ENCODE results near the gene LGALS16.
"Not testable (repeated sequence)": the region's sequence is repeated elsewhere in the genome, so short reads cannot be mapped to it uniquely, and the experiment has no call there.

LGALS16 gene

DNA sequence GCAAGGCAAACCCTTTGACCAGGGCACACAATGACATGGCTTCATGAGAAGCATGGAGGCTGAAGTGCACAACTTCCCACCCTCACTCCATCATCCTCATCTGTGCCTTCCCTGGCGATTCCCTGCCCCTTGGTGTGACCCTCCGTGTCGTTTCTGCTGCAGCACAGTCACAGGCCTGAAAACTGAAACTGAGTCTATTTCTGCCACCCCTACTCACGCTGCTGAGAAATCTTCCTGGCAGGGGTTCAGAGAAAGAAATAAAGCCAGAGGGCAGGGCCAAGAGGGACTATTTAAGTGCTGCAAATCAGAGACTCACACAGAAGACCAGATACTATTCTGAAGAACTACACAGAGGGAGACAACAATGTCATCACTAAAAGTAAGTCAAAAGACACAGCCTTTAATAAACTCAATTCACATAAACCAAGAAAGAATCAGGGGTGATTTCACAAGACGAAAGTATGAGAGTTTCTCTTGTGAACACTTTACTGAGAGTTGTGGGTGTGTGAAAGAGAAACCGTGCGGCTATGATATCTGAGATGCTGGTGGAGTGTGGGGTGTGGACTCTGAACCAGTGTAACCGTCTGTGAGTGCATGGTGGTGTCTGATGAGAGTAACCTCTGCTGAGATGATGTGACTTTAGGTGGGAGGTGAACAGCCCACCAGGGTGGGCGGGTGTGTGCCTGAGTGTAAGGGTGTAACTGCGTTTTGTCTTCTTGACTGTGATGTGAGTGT, 23.5 kb downstream of the LGALS16 start:
- peak; percentile 28 for DNase-seq

DNA sequence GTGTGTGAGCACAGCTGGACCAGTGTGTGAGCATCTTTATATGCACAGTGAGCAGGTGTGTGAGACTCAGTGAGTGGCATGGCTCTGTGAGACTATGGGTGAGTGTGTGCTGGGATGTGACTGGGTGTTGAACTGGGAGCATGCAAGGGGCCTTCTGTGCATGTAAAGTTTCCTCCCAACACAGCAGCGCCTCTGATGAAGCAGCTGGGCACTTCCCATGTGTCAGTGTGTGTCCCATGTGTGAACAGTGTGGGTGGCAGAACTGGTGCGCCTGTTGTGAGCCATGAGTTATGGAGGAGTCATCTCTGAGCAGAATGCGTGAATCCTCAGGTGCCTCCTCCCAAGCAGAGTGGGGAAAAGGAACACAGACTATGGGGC, 24.1 kb downstream of the LGALS16 start:
- DNase-seq, result no peak

DNA sequence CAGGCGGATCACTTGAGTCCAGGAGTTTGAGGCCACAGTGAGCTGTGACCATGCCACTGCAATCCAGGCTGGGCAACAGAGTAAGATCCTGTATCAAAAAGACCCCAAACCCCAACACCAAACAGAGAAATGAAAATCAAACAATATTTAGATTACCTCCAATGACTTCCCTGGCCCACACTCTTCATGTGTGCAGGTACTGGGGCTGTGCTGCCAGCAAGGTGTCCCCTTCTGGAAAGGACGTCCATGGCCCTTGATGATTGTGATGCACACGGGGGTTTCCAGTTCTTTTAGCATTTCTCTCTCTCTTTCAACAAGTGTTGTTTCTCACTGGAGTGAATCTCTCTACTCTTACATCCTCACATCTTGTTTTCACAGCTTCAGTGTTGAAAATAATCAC, 24.9 kb downstream of the LGALS16 start:
- no peak for DNase-seq

DNA sequence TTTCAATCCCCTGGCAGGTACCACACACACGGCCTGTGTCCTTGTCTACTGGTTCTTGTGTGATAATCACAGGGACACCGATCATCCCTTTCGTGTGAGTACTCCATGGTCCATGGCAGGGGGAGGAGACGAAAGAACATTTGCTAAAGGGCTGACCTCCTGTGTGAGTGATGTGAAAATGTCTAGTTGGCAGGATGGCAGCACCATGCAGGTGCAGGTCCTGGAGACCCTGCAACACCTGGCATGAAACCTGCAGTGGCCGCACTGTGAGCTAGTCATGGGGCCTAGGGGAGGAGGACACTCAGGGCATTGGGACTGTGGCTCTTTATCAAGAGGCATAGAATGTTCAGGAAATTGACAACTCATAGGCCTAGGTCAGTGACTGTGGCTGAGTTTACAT, 25.7 kb downstream of the LGALS16 start:
- DNase-seq, result no peak

DNA sequence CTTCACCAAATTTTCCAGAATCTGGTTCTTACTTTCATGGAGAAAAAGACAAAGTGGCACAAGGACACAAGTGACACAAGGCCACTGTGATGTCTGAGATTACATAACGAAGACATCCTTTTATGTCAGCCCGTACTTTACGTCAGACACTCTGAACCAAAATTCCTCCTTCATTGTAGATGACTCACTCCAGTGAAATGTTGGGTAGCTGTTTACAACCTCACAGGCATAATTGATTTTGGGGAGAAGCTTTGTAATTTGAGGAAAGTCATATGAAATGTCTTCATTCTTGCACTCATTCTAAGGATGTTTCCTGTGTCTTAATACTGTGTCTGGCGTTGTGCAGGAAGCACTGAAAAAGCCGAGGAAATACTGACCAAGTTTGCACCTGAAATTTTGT, 28.6 kb downstream of the LGALS16 start:
- no peak for DNase-seq

DNA sequence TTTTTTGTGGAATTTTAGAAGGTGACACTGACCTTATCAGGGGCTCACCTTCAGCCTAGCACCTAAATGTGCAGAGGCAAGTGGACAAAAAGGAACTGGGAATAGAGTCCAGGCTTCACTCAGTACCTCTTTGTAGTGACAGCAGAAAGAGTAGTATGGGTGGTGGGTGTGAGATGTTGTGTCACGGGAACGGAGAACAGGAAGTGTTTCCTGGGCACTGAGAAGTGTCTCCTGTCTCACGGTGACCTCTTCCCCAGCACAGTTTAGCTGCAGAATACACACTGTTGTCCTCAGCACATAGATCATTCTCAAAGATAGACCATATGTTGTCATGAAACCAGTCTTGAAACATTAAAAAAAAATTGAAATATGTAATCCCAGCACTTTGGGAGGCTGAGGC, 31.0 kb downstream of the LGALS16 start:
- no peak for DNase-seq

DNA sequence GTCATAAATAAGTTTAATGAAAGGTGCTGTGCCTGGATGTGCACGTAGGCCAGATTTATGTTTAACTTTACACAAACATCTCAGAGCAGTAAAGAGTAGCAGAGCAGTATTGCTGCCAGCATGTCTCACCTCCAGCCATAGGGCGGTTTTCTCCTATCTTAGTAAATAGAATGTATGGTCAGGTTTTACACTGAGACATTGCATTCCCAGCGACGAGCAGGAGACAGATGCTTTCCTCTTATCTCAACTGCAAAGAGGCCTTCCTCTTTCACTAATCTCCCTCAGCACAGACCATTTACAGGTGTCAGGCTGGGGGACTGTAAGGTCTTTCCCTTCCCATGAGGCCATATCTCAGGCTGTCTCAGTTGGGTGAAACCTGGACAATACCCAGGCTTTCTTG, 32.9 kb downstream of the LGALS16 start:
- DNase-seq, result not testable (repeated sequence)

DNA sequence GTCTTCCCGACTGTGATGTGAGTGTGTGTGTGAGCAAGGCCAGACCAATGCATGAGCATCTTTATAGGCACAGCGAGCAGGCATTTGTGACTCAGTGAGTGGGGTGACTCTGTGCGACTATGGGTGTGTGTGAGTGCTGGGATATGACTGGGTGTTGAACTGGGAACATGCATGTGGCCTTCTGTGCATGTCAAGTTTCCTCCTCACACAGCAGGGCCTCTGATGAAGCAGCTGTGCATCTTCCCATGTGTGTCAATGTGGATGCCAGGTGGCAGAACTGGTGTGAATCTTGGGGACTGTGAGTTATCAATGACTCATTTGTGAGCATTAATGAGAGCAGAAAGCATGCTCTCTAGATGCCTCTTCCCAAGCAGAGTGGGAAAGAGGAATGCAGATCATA, 36.5 kb downstream of the LGALS16 start:
- no peak for DNase-seq

DNA sequence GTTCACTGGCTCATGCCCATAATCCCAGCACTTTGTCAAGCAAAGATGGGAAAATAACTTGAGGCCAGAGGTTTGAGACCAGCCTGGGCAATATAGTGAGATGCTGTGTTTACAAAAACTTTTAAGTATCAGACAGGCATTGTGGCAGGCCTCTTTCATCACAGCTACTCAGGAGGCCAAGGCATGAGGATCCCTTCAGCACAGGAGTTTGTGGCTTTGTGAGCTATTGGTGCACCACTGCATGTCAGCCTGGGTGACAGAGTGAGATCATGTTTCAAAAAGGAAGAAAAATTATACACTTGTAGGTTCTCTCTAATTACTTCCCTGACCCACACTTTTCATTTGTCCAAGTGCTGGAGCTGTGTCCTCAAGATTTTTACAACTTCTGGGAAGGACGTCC, 37.1 kb downstream of the LGALS16 start:
- no peak for DNase-seq

DNA sequence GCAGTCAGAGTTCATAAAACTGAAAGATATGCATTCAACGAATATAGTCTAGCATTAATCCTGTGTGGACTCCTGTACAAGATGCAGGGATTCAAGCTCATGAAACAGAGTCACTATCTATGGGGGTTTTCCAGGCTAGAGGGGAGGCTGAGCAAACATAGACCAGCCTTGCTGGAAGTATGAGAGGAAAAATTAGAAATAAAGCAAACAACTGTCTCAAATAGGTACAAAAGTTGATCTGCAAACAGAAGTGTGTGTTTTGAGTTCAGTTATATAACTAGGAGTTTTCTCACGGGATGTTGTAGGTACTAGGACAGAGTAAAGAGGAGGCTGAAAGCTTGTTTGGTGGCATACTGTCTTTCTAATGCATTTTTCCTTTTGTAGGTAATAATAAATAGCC, 40.0 kb downstream of the LGALS16 start:
- no peak for DNase-seq

DNA sequence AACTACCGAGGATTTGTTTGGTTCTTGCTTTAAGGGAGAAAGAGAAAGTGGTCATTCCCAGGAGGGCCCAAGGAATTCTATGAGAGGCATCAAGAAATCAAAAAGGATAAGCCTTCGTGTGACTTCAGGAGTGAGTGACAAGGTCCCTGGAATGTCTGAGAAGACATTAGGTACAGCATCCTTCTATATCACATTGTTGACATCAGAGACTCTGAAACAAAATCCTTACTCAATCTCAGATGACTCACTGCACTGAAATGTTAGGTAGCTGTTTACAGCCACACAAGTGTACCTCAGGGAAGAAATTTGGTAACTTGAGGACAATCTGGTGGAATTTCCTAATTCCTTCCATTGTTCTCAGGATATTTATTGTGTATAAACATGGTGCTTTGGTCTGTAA, 40.7 kb downstream of the LGALS16 start:
- DNase-seq, result no peak

DNA sequence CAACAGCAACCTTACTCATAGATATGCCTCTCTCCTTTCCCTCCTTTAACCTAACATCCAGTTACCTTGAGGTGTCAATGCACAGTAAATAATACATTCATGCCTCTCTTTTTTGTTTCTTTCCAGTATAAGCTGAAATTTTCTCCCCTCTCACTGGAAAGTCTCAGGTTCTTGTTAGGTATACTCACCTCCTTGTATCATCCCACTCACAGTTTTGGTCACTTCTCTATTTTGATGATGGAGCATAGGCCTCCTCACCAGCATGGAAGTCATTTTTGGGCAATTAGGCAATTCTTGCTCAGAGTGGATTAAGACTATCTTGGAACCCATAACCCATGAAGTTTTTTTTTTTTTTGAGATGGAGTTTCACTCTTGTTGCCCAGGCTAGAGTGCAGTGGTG, 42.8 kb downstream of the LGALS16 start:
- no peak for DNase-seq

DNA sequence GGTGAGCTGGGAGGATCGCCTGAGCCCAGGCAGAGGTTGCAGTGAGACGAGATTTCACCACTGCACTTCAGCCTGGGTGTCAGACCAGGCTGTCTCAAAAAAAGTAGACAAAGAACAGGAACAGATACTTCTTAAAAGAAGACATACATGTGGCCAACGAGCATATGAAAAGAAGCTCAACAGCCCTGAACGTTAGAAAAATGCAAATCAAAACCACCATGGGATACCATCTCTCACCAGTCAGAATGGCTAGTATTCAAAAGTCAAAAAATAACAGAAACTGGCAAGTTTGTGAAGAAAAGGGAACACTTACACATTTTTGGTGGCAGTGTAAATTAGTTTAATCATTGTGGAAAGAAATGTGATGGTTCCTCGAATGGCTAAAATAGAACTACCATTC, 45.6 kb downstream of the LGALS16 start:
- no peak for DNase-seq

DNA sequence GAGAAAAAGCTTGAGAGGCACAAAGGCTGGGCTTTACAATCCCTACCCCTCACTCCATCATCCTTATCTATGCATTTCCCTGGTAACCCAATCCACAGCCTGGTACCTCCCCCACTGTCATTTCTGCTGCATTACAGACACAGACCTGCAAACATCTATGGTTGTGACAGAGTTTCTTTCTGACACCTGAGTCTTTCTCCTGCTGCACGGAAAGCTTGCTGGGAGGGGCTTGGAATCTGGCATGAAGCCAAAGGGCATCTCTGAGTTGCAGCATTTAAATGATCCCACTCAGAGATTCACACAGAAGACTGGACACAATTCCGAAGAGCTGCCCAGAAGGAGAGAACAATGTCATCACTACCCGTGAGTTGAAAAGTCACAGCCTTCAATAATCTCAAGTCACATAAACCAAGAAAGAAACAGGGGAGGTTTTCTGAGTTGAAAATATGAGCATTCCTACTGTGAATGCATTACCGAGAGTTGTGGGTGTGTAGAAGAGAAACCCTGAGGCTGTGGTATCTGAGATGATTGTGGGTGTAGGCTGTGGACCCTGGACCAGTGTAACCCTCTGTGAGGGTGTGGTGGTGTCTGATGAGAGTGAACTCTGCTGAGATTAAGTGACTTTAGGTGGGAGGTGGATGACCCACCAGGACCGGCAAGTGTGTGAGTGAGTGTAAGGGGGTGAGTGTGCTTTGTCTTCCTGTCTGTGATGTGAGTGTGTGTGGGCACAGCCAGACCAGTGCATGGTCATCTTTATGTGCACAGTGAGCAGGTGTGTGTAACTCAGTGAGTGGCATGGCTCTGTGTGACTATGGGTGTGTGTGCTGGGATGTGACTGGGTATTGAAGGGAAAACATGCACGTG, 48.7 kb downstream of the LGALS16 start, which contains the start of gene LGALS14:
Gene LGALS14, plus strand, starts transcription at position 301 of the 864 bp plus-strand sequence. Its CDS starts 48 bp downstream, at position 349.
- DNase-seq, result no peak

DNA sequence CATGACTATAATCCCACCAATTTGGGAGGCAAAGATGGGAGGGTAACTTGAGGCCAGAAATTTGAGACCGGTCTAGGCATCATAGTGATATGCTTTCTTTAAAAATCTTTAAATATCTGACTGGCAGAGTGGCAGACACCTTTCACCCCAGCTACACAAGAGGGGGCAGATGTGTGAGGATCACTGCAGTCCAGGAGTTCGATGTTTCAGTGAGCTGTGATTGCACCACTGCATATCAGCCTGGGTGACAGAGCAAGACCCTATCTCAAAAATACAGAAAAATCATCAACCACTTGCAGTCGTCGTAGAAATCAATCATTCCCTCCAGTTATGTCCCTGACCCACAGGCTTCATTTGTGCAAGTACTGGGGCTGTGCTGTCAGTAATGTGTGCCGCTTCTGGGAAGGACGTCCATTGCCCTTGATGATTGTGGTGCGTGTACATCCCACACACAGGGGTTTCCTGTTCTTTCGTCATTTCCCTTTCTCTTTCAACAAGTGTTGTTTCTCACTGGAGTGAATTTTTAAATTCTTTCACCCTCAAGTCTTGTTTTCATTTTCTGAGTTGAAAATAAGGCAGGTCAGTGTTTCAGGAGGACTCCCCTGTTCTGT, 50.0 kb downstream of the LGALS16 start:
- DNase-seq, result peak; percentile 61

DNA sequence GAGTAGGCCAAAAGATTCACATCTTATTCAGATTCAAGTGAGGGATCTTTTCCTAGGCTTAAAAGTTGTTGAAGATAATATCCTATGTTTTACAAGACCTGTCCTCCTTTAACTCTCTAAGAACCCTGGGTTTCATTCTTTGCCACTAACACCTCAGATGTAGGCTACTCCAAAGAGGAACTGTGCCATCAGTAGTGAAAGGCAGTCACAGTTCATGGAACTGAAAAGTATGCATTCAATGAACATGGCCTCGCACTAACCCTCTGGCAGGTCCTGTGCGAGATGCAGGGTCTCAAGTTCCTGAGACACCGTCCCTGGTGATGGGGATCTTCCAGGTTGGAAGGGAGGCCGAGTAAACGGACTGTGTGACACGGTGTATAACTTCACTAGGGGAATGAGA, 52.9 kb downstream of the LGALS16 start:
- no peak for DNase-seq

DNA sequence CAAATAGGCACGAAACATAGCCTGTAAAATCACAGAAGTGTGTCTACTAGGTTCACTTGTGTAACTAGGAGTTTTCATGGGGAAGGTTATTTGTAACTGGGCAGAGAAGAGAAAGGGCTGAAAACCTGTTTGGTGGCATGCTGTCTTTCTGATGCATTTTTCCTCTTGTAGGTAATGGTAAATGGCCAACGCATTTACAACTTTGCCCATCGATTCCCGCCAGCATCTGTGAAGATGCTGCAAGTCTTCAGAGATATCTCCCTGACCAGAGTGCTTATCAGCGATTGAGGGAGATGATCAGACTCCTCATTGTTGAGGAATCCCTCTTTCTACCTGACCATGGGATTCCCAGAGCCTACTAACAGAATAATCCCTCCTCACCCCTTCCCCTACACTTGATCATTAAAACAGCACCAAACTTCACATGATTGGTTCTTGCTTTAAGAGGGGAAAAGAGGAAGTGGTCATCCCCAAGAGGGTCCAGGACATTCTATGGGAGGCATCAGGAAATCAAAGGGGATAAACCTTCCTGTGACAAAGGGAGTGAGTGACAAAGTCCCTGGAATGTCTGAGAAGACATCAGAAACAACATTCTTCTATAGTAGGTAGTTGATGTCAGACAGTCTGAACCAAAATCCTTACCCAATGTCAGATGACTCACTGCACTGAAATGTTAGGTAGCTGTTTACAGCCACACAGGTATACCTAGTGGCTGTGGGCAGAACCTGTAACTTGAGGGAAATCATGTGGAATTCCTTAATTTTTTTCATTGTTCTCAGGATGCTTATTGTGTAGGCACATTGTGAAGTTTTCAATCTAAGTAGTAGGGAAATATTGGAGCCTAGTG, 53.5 kb downstream of the LGALS16 start:
- DNase-seq, result no peak

Data from CD4-positive, alpha-beta T cell treated with Interleukin-21 for 1 hour (primary cell).